Measurements from ENCODE around the gene CEACAM7.

DNA sequence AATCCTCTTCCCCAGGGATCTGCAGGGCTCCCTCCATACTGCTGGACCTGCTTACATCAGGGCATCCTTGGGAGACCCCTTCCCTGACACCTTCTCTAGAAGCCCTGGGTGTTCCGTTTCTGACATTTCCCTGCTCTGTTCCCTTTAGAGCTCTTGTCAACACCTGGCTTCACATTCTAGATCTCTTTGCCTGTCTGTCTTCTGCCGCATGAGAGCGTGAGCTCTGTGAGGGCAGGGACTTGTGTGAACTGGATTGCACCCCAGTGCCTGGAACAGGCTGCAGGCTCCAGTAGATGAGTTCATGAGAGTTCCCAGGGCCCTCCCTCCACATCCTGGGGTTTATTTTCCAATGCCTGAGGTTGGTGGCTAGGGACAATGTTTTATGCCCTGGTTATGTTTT, 651 bp downstream of the CEACAM7 start:
- TF ChIP-seq, protein P1, sequence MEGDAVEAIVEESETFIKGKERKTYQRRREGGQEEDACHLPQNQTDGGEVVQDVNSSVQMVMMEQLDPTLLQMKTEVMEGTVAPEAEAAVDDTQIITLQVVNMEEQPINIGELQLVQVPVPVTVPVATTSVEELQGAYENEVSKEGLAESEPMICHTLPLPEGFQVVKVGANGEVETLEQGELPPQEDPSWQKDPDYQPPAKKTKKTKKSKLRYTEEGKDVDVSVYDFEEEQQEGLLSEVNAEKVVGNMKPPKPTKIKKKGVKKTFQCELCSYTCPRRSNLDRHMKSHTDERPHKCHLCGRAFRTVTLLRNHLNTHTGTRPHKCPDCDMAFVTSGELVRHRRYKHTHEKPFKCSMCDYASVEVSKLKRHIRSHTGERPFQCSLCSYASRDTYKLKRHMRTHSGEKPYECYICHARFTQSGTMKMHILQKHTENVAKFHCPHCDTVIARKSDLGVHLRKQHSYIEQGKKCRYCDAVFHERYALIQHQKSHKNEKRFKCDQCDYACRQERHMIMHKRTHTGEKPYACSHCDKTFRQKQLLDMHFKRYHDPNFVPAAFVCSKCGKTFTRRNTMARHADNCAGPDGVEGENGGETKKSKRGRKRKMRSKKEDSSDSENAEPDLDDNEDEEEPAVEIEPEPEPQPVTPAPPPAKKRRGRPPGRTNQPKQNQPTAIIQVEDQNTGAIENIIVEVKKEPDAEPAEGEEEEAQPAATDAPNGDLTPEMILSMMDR (IDR thresholded peaks at IDR 0.05; ENCODE audit: low read depth, low read length): no peak
- TF ChIP-seq, protein P2, sequence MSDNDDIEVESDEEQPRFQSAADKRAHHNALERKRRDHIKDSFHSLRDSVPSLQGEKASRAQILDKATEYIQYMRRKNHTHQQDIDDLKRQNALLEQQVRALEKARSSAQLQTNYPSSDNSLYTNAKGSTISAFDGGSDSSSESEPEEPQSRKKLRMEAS (IDR thresholded peaks at IDR 0.05; ENCODE audit: low read depth, low read length): no peak

Data from NB4 (cell line).